HG03521 (cell line): ENCODE results near the gene ARHGEF12.
A peak's percentile ranks its signal among the peaks of the same experiment; 100 is the strongest.

Source experiments
- ATAC-seq: cut with Tn5 transposase; IDR thresholded peaks from one replicate; pipeline ENCODE4 v1.9.1; 2021; ENCODE audit warnings: mild to moderate bottlenecking, moderate library complexity; ENCODE audit not compliant: unreplicated experiment

The ARHGEF12 gene

GRCh38 chr11:120340529-120340928 is 4.3 kb downstream of the ARHGEF12 start:
- ATAC-seq, result no peak

- ATAC-seq, result no peak
Observed at GRCh38 chr11:120342226-120342625, 6.0 kb downstream of the ARHGEF12 start.

DNA sequence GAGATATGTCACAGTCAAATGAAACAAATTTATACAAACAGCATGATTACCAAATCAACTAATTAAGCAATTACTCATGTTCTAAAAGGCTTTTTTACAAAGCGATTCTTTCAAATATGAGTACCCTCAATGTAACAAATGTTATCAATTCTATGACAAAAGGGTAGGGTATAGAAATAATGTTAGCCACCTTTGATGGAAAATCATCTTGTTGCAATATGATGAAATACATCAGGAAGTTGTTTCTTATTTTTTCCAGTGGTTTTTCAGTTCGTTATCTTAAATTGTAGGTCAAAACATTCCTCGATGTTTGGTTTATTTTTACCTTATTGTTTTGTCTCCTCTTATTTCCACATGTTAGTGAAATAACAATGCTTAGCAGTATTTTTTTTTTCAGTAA is 6.5 kb downstream of the ARHGEF12 start:
- ATAC-seq, result no peak

GRCh38 chr11:120343429-120343828 is 7.2 kb downstream of the ARHGEF12 start:
- ATAC-seq, result no peak

DNA sequence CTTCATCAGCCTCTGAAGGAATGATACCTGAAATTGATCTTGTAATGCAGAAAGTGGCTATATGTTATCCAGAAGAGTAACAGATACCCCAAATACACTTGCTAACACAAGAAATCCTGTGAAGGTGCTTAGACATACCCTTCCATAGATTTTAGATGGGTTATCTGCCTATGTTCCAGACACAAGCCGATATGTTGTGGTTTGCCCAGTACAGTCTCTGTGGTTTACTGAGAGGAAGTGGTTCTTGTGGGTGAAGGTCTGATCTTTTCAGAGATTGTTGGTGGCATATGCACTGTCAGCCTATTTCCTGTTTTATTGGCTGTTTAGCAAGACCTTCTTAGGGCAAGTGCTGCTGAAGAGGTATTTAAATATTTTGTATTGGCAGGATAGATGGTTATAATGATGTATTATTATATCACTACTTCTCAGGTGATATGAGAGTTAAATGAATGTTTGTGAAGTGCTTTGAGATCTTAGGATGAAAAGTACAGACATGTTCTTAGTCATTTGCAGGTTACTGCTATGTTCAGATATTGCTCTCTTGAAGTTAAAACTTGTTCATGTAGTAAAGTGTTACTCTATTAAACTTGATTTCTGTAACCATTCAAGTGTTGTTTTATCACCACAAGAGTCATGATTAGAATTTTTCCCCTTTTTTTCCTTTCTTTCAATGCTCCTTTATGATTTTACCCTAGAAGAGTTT is 8.2 kb downstream of the ARHGEF12 start:
- ATAC-seq, result peak; percentile 74

DNA sequence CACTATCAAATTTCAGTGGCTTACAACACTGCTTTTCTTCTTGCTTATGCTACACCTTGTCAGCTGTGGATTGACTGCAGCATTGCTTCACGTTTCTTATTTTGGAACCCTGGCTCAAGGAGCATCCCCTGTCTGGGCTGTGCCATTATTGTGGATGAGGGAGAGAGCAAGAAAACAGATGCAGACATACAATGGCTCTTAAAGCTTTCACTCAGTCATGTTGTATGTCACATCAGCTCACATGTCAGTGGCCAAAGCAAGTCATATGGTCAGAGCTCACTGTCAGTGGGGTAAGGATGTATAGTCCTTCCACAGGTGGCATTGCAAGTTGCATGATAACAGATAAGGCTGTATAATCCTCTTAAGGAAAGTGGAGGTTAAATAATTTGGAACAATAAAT is 10.0 kb downstream of the ARHGEF12 start:
- ATAC-seq, result no peak

- ATAC-seq, result no peak
Observed at GRCh38 chr11:120350637-120351036, 14.4 kb downstream of the ARHGEF12 start.

DNA sequence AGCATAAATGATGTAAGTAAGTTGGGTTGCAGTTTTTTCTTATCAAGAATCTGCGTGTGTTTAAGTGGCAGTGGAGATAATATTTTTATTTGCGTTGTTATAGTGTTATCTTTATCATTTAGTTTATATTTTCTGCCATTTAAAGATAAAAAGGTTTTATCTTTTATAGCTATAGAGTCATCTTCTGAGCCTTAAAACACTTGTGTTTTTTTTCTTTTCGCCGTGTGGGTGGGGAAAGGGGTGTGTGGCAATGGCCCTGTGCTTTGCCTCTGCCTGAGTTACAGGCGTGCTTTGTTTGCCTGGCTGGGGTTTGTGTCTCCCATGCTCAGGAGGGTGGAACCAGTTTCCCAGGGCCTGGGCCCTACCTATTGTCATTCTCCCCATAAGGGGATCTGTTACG is 16.2 kb downstream of the ARHGEF12 start:
- ATAC-seq, result no peak

DNA sequence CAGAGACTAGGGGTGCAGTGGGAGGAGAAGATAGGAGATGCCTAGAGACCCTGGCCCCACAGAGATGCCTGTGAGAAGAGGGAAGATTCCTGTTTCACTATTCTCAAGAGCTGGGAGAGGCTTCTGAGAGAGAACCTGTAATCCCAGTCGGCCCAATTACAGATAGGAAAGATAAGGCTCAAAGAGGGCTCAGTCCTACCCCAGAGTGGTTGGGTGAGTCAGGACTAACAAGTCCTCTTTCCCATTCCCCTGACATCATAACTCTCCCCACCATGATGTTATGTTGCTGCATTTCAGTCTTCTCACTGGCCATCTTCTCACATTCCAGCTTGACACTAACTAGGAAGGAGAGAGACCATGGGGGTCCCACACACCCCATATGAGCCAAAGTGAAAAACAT is 17.9 kb downstream of the ARHGEF12 start:
- no peak for ATAC-seq

DNA sequence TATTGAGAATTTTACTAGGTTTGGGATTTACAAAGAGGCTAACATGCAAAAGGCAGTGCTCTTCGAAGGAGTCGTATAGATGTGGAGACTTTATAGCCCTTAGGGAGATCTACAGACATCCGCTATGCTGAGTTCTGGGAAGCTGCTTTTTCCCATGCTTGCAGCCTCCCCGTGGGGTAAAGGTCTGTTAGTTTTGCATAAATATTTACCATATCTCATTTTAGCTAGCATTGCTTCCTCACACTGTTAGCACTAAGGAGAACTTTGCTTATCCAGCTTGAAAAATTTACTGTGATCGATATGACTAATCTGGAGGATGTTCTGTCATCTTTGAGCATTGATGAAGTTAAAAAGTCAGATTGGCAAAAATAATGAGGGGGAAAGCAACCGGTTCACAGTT is 18.6 kb downstream of the ARHGEF12 start:
- no peak for ATAC-seq

- ATAC-seq, result no peak
Observed at GRCh38 chr11:120357620-120358019, 21.4 kb downstream of the ARHGEF12 start.

- ATAC-seq, result no peak
Observed at GRCh38 chr11:120358729-120359128, 22.5 kb downstream of the ARHGEF12 start.

DNA sequence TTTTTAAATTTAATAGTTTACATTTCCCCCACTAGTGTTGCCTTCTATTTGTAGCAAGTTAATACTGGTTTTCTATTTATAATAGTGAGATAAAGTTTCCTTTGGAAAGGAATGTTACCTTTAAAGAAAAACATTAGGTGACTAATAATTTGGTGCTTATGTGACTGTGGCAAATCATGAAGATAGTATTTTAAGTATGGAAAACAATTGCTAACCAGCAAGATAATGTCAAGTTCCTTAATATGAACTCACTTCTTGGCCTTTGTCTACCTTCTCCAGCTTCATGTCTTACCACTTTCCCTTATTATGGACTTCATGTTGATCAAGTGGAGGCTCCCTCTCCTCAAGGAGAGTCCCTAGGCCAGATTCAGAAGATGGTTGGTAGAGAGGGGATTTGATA is 27.2 kb downstream of the ARHGEF12 start:
- no peak for ATAC-seq

GRCh38 chr11:120365512-120365911 is 29.3 kb downstream of the ARHGEF12 start:
- ATAC-seq, result no peak

GRCh38 chr11:120372296-120372695 is 36.1 kb downstream of the ARHGEF12 start:
- no peak for ATAC-seq

DNA sequence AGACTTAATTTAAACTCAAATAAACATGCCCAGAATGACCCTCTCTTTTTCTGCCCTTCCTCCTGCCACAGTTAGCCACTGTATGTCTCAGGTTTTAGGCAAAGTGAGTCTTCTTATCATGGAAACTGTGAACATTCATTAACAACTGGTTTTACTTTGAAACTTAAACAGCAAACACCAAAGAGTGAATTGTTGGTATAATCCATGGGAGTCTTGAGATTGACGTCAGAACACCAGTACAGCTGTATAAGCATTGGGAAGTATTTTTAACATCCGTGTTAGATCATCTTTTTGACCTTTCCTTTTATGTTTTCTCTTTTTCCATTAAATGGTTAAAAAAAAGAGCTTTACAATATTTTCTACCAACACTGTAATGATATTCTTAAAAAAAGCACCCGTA is 38.9 kb downstream of the ARHGEF12 start:
- ATAC-seq, result no peak

DNA sequence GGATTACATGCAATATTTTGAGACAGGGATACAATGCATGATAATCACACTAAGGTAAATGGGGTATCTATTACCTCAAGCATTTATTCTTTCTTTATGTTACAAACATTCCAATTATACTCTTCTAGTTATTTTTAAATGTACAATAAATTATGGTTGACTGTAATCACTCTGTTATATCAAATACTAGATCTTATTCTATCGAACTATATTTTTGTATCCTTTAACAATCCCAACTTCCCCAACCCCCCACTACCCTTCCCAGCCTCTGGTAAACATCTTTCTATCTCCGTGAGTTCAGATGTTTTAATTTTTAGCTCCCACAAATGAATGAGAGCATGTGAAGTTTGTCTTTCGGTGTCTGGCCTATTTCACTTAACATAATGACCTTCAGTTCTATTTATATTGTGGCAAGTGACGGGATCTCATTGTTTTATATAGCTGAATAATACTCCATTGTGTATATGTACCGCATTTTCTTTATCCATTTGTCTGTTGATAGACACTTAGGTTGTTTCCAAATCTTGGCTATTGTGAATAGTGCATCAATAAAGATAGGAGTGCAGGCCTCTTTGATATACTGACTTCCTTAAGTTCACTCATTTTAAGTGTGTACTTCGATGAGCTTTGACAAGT is 40.5 kb downstream of the ARHGEF12 start:
- no peak for ATAC-seq

GRCh38 chr11:120378474-120378873 is 42.3 kb downstream of the ARHGEF12 start:
- ATAC-seq, result no peak

DNA sequence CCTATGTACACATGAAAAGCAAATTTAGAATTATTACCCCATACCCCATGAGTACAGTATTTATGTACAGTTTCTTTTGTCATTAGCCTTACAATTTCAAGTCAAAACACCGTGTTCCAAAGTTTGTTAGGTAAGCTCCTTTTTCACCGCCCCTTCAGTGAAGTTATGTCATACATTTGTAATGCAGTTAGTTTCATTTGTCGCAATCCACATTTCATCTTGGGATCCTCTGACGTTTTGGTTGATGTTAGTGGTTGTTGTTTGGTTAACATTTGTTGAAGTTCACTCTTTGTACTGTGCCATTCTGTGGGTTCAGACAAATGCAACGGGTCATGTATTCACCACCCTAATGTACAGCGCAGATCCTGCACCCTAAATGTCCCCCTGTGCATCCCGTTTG is 45.2 kb downstream of the ARHGEF12 start:
- no peak for ATAC-seq

DNA sequence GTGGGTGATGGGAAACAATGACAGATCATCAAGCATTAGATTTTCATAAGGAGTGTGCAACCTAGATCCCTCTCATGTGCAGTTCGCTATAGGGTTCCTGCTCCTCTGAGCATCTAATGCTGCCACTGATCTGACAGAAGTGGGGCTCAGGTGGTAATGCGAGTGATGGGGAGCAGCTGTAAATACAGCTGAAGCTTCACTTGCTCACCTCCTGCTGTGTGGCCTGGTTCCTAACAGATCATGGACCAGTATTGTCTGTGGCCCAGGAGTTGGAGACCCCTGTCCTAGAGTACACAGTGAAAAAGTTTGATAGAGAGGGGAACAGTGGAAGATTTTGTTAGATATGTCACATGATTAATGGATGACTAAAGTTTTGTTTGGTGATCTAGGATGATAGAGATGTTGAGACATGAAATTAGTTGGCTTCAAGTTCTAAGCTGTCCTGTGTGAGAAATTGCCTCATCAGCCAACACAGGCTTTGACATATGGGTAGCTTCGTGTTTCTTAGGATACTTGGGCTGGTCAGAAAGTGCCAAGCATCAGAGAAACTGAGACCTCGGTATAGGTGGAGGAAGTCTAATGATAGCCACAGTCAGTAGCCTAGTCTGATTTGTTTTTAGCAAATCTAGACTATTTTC is 47.4 kb downstream of the ARHGEF12 start:
- no peak for ATAC-seq

DNA sequence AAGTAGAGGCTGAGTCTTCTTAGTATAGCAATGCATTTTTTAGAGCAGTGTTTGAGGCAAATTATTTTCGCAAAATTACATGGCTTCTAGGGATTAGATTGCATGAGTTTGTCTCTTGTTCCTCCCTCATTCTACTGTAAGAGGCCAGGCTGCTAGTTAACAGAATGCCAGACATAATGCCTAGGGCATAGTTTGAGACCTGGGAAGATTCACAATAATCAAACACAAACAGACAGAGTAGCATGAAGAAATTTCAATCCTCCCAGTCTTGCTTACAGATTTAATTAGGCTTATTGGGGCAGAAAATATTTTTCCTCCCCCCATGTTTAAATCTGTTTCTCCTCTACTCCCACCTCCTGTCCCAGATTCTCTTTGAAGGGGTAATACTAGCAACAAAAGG is 48.3 kb downstream of the ARHGEF12 start:
- no peak for ATAC-seq

DNA sequence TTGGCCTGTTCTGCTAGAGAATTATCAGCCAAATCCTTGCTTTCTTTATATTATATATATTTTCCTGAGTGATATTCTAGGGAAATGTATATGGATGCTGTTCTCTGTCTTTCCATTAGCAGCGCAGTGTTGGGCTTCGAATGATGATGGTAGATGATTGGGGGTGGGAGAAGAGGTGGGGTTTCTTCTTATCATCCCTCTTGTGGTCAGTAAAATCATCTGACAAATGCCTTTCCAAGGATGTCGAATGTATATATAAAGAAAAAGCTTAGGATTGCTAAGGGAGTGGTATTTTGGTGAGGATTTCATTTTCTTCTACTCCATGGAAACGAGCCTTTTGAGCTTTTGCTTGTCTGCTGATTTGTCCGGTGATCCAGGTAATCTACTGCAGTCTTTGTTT is 48.9 kb downstream of the ARHGEF12 start:
- ATAC-seq, result no peak
